Measurements from ENCODE around the gene LRP1. TPM values are rescaled to one million over a fixed set of nuclear protein-coding genes. Genes with fewer than 3 reads are reported as not detected.

Gene LRP1
- total RNA-seq, 4 donors from 2014 or later = 83.1 to 149 (median 106) TPM

GRCh38 chr12:57099047-57099714 is 29.1 kb upstream of the LRP1 start:
- Histone ChIP-seq H3K27ac (peak overlapping the region; percentile 55), H3K4me1 (peaks cover 58% of the 10 kb centered on the region), H3K36me3 (peaks cover 76% of the 10 kb centered on the region), H3K27me3 (no peaks in the 10 kb centered on the region), H3K4me3 (no peak overlapping the region), H3K9me3 (no peaks in the 10 kb centered on the region)
- 76% methylated on average over 11 of the region's 11 CpGs for WGBS
- TF ChIP-seq CTCF (IDR thresholded peaks at IDR 0.05) (no peak), POLR2A (IDR thresholded peaks at IDR 0.05) (no peak), POLR2AphosphoS5 (IDR thresholded peaks at IDR 0.05) (no peak), EP300 (IDR thresholded peaks at IDR 0.05) (no peak)
- DNase-seq (ENCODE audit: low spot score in 2 of 2) = peak in 1 of 2 donors; percentile 49

GRCh38 chr12:57099766-57100165 is 28.5 kb upstream of the LRP1 start:
- H3K27me3 ChIP-seq = no peaks in the 10 kb centered on the region
- H3K4me1 ChIP-seq = peaks cover 52% of the 10 kb centered on the region
- H3K4me3 ChIP-seq = no peak overlapping the region
- no peak for TF ChIP-seq EP300 (IDR thresholded peaks at IDR 0.05)
- TF ChIP-seq POLR2A (IDR thresholded peaks at IDR 0.05) = no peak
- no peak for TF ChIP-seq POLR2AphosphoS5 (IDR thresholded peaks at IDR 0.05)
- no peak for TF ChIP-seq CTCF (IDR thresholded peaks at IDR 0.05)
- H3K9me3 ChIP-seq = no peaks in the 10 kb centered on the region
- H3K36me3 ChIP-seq = peaks cover 76% of the 10 kb centered on the region
- peak in 1 of 2 donors; percentile 54 for DNase-seq (ENCODE audit: low spot score in 2 of 2)
- H3K27ac ChIP-seq = no peak overlapping the region
- 81% methylated on average over 12 of the region's 12 CpGs for whole genome bisulfite sequencing

GRCh38 chr12:57101892-57102695 is 26.2 kb upstream of the LRP1 start:
- Histone ChIP-seq H3K27ac (peak overlapping the region; percentile 6), H3K27me3 (no peaks in the 10 kb centered on the region), H3K36me3 (peaks cover 76% of the 10 kb centered on the region), H3K4me3 (no peak overlapping the region), H3K4me1 (peaks cover 38% of the 10 kb centered on the region), H3K9me3 (no peaks in the 10 kb centered on the region)
- peak in 1 of 2 donors; percentile 55 for DNase-seq (ENCODE audit: low spot score in 2 of 2)
- WGBS = 85% methylated on average over 14 of the region's 15 CpGs
- TF ChIP-seq POLR2AphosphoS5 (IDR thresholded peaks at IDR 0.05) = no peak
- TF ChIP-seq EP300 (IDR thresholded peaks at IDR 0.05) = no peak
- TF ChIP-seq CTCF (IDR thresholded peaks at IDR 0.05) = no peak
- no peak for TF ChIP-seq POLR2A (IDR thresholded peaks at IDR 0.05)

GRCh38 chr12:57103856-57104255 is 24.4 kb upstream of the LRP1 start:
- 91% methylated on average over 7 of the region's 7 CpGs for WGBS
- H3K27me3 ChIP-seq = no peaks in the 10 kb centered on the region
- H3K4me1 ChIP-seq = peaks cover 41% of the 10 kb centered on the region
- H3K36me3 ChIP-seq = peaks cover 66% of the 10 kb centered on the region
- DNase-seq (ENCODE audit: low spot score in 2 of 2) = no peak
- H3K4me3 ChIP-seq = no peak overlapping the region
- no peaks in the 10 kb centered on the region for H3K9me3 ChIP-seq
- no peak overlapping the region for H3K27ac ChIP-seq
- no peak for TF ChIP-seq POLR2A (IDR thresholded peaks at IDR 0.05)
- TF ChIP-seq CTCF (IDR thresholded peaks at IDR 0.05) = no peak
- no peak for TF ChIP-seq EP300 (IDR thresholded peaks at IDR 0.05)
- no peak for TF ChIP-seq POLR2AphosphoS5 (IDR thresholded peaks at IDR 0.05)

- Histone ChIP-seq H3K27me3 (no peaks in the 10 kb centered on the region), H3K9me3 (no peaks in the 10 kb centered on the region), H3K4me1 (peaks cover 41% of the 10 kb centered on the region), H3K4me3 (no peak overlapping the region), H3K36me3 (peaks cover 60% of the 10 kb centered on the region), H3K27ac (no peak overlapping the region)
- 97% methylated on average over 10 of the region's 12 CpGs for WGBS
- TF ChIP-seq POLR2A (IDR thresholded peaks at IDR 0.05) = no peak
- no peak for TF ChIP-seq CTCF (IDR thresholded peaks at IDR 0.05)
- no peak for TF ChIP-seq POLR2AphosphoS5 (IDR thresholded peaks at IDR 0.05)
- no peak for TF ChIP-seq EP300 (IDR thresholded peaks at IDR 0.05)
- peak in 1 of 2 donors; percentile 60 for DNase-seq (ENCODE audit: low spot score in 2 of 2)
Measured at GRCh38 chr12:57104292-57104910, 23.9 kb upstream of the LRP1 start.
